A549 (cell line): ENCODE data around the gene MACC1. TPM values are rescaled to one million over a fixed set of nuclear protein-coding genes. Genes with fewer than 3 reads are reported as not detected.

ENCODE experiments used
- ATAC-seq, 2 experiments: fragments of 200-7000 bp in 1 of 2; fragments of >200 bp in 1 of 2; cut with Nextera tagmentation in 1 of 2; cut with Tn5 transposase in 1 of 2; 3 replicates each; pipeline versions ENCODE4 v1.8.0 to v1.9.1; 2018 to 2020; ENCODE audit warnings: mild to moderate bottlenecking in 1 of 2, moderate library complexity in 1 of 2
- CTCF ChIA-PET: fragments of 300-600 bp; sonication (Branson Sonifier 250); formaldehyde crosslinking; extraction: SDS; loops from one replicate; lab custom pipeline; 2021; ENCODE audit warnings: antibody characterized with exemption, inconsistent platforms; lab: Yijun Ruan, JAX
- POLR2A ChIA-PET: fragments of 350-600 bp; formaldehyde crosslinking; extraction: SDS; loops from one replicate; lab custom pipeline; 2021; ENCODE audit warnings: antibody characterized with exemption, inconsistent platforms; lab: Yijun Ruan, JAX
- DNase-seq, 2 experiments: peaks; one replicate each; pipeline versions ENCODE4 v3.0.0 to v3.0.0-alpha.2; 2011 to 2016; ENCODE audit warnings: low read depth in 1 of 2, low spot score in 1 of 2
- FAIRE-seq: peaks from 2 replicates; lab custom pipeline; 2011; peaks lifted over from hg19 to GRCh38; lab: Jason Lieb, UNC
- H3K27ac ChIP-seq, 2 experiments: fragments of >200 bp; sonication (Bioruptor Twin); formaldehyde crosslinking; 3 replicates each; pipeline ENCODE4 v1.5.1; 2016 to 2017
- H3K4me1 ChIP-seq: fragments of >200 bp; sonication (Bioruptor Twin); formaldehyde crosslinking; 3 replicates; pipeline ENCODE4 v1.6.1; 2016
- H3K4me2 ChIP-seq: fragments of >200 bp; sonication (Bioruptor Twin); formaldehyde crosslinking; 3 replicates; pipeline ENCODE4 v1.6.1; 2016
- H3K4me3 ChIP-seq: fragments of >200 bp; sonication (Bioruptor Twin); formaldehyde crosslinking; 3 replicates; pipeline ENCODE4 v1.5.1; 2016
- H3K9me3 ChIP-seq: fragments of >200 bp; sonication (Bioruptor Twin); formaldehyde crosslinking; 3 replicates; pipeline ENCODE4 v1.6.1; 2016
- CBX2 ChIP-seq: fragments of 200-600 bp; sonication (generic); IDR thresholded peaks from 2 replicates; pipeline ENCODE4 v1.6.1; 2016; ENCODE audit warnings: low read depth, mild to moderate bottlenecking, borderline replicate concordance
- CEBPB ChIP-seq, 2 experiments: fragments of >200 bp in 1 of 2; sonication (Bioruptor Twin) in 1 of 2; formaldehyde crosslinking in 1 of 2; IDR thresholded peaks; 2 replicates each; pipeline ENCODE4 v1.6.1; 2012 to 2016
- CTCF ChIP-seq: fragments of >200 bp; sonication (Bioruptor Twin); formaldehyde crosslinking; IDR thresholded peaks from 3 replicates; pipeline ENCODE4 v1.5.1; 2016
- E2F6 ChIP-seq: IDR thresholded peaks from 2 replicates; pipeline ENCODE4 v1.6.1; 2012; ENCODE audit warnings: low read depth, borderline replicate concordance
- EHF ChIP-seq: fragments of 250-450 bp; sonication (Bioruptor Pico); IDR thresholded peaks from 2 replicates; pipeline ENCODE4 v1.5.0; 2020; ENCODE audit warnings: mild to moderate bottlenecking
- EP300 ChIP-seq, 2 experiments: fragments of >200 bp; sonication (Bioruptor Twin); formaldehyde crosslinking; IDR thresholded peaks; 2 replicates in 1 of 2; 3 replicates in 1 of 2; pipeline ENCODE4 v1.6.1; 2016 to 2017
- ESRRA ChIP-seq: fragments of 150-350 bp; IDR thresholded peaks from 2 replicates; pipeline ENCODE4 v1.6.1; 2014; ENCODE audit warnings: mild to moderate bottlenecking, low read length, borderline replicate concordance
- FOSB ChIP-seq: fragments of 250-450 bp; sonication (Bioruptor Pico); IDR thresholded peaks from 2 replicates; pipeline ENCODE4 v1.5.0; 2020; ENCODE audit warnings: mild to moderate bottlenecking, moderate library complexity
- FOSL2 ChIP-seq, 2 experiments: fragments of 450-650 bp in 1 of 2; fragments of >200 bp in 1 of 2; sonication (Bioruptor Twin) in 1 of 2; formaldehyde crosslinking; IDR thresholded peaks; 2 replicates each; pipeline versions ENCODE4 v1.5.0 to v1.6.1; 2016 to 2020; ENCODE audit warnings: mild to moderate bottlenecking in 1 of 2, moderate library complexity in 1 of 2
- FOXS1 ChIP-seq: fragments of 250-450 bp; sonication (Bioruptor Pico); IDR thresholded peaks from 2 replicates; pipeline ENCODE4 v1.5.0; 2020; ENCODE audit warnings: mild to moderate bottlenecking, moderate library complexity
- HMGXB4 ChIP-seq: fragments of 250-450 bp; sonication (Bioruptor Pico); IDR thresholded peaks from 2 replicates; pipeline ENCODE4 v1.5.0; 2021; ENCODE audit warnings: mild to moderate bottlenecking, moderate library complexity, borderline replicate concordance
- HOXB5 ChIP-seq: fragments of 250-450 bp; sonication (Bioruptor Pico); IDR thresholded peaks from 2 replicates; pipeline ENCODE4 v1.5.0; 2020; ENCODE audit warnings: mild to moderate bottlenecking, moderate library complexity
- MAZ ChIP-seq: fragments of 150-350 bp; IDR thresholded peaks from 2 replicates; pipeline ENCODE4 v1.6.1; 2014; ENCODE audit warnings: antibody characterized with exemption, low read depth, low read length, borderline replicate concordance
- NR3C1 ChIP-seq: fragments of >200 bp; sonication (Bioruptor Twin); formaldehyde crosslinking; IDR thresholded peaks from 3 replicates; pipeline ENCODE4 v1.6.1; 2017
- RFX5 ChIP-seq: fragments of 450-650 bp; IDR thresholded peaks from 2 replicates; pipeline ENCODE4 v1.7.1; 2014; ENCODE audit warnings: antibody characterized with exemption, mild to moderate bottlenecking, moderate library complexity
- RNF2 ChIP-seq: fragments of 200-600 bp; sonication (generic); IDR thresholded peaks from 2 replicates; pipeline ENCODE4 v1.6.1; 2016; ENCODE audit warnings: low read depth, mild to moderate bottlenecking, antibody characterized with exemption, moderate library complexity, borderline replicate concordance
- ZC3H11A ChIP-seq: fragments of 450-650 bp; IDR thresholded peaks from 2 replicates; pipeline ENCODE4 v1.6.1; 2014; ENCODE audit warnings: antibody characterized with exemption, mild to moderate bottlenecking
- ZSCAN20 ChIP-seq: fragments of 250-450 bp; sonication (Bioruptor Pico); IDR thresholded peaks from 2 replicates; pipeline ENCODE4 v1.8.0; 2022; ENCODE audit warnings: mild to moderate bottlenecking, moderate library complexity
- WGBS: methylation state at CpG from one replicate; pipeline ENCODE4 v1.1.6; 2017; ENCODE audit errors: missing lambda C conversion rate; 5-methylcytosine and 5-hydroxymethylcytosine counted together
- polyA plus RNA-seq, 4 experiments: library from polyadenylated mRNA; depleted of rRNA in 3 of 4; stranded (reverse); fragments of >200 nt; fragmentation: RNase III in 1 of 4; extraction: RNeasy Plus Mini Kit Qiagen cat#74134 plus additional on column Dnase treatment in 1 of 4; gene quantifications; 2 replicates in 3 of 4; 3 replicates in 1 of 4; pipeline ENCODE4 v1.2.3, GENCODE V29; 2011 to 2017

MACC1 gene
- polyA plus RNA-seq, 2 of the 4 experiments (the other 2 are of a cell fraction), result 0.01 TPM; not detected in 1

DNA sequence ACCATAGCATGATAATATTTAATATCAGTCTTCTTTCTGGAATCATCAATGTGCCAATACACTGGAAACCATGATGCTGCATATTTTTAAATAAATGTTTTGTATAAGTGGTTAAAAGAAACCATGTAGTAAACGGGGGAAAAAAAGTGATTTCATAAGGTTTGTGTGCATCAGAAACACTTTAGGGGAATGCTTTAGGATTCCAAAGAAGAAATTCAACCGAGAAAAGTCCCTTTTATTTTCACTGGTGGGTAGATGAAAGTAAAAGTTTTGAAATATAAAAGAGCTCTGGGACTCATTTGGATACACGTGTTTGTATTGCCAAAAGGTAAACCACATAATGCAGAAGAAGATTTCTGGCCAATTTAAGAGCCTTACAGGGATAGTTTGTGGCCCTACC, 11.9 kb upstream of the MACC1 start:
- DNase-seq, result no peak
- Histone ChIP-seq H3K4me2 (no peak overlapping the region), H3K4me3 (no peak overlapping the region), H3K9me3 (no peaks in the 10 kb centered on the region), H3K4me1 (no peaks in the 10 kb centered on the region), H3K27ac (no peak overlapping the region)
- TF ChIP-seq CTCF, result no peak
- no peak for TF ChIP-seq FOXS1 (CRISPR knock-in tag)
- TF ChIP-seq ZSCAN20 (CRISPR knock-in tag), result no peak
- no peak for TF ChIP-seq HOXB5
- no peak for TF ChIP-seq EHF (CRISPR knock-in tag)
- TF ChIP-seq ESRRA, result no peak
- no peak for TF ChIP-seq HMGXB4 (CRISPR knock-in tag)
- no peak for TF ChIP-seq RNF2
- no peak for TF ChIP-seq MAZ
- TF ChIP-seq EP300 (IDR thresholded peaks at IDR 0.05), result no peak
- TF ChIP-seq RFX5, result no peak
- no peak for TF ChIP-seq E2F6
- TF ChIP-seq FOSL2 (IDR thresholded peaks at IDR 0.05), result no peak
- no peak for TF ChIP-seq FOSL2 (CRISPR knock-in tag; IDR thresholded peaks at IDR 0.05)
- no peak for TF ChIP-seq ZC3H11A
- no peak for TF ChIP-seq CBX2
- no peak for TF ChIP-seq CEBPB (IDR thresholded peaks at IDR 0.05)
- 25% methylated on average over 3 of the region's 3 CpGs for WGBS
- no peak for ATAC-seq
- ChIA-PET POLR2A (no interaction called here), CTCF (no interaction called here)
- FAIRE-seq, result no peak

GRCh38 chr7:20228654-20229053, 11.5 kb upstream of the MACC1 start:
- POLR2A ChIA-PET, result no interaction called here
- CTCF ChIA-PET, result no interaction called here
- TF ChIP-seq FOSB (no peak), ZC3H11A (no peak), HMGXB4 (CRISPR knock-in tag) (no peak), NR3C1 (no peak), FOXS1 (CRISPR knock-in tag) (no peak)
- FAIRE-seq, result no peak
- ATAC-seq, result no peak
- no peak overlapping the region for H3K4me2 ChIP-seq
- H3K4me3 ChIP-seq, result no peak overlapping the region
- H3K9me3 ChIP-seq, result no peaks in the 10 kb centered on the region
- DNase-seq, result no peak
- no peak overlapping the region for H3K27ac ChIP-seq
- H3K4me1 ChIP-seq, result no peaks in the 10 kb centered on the region
